Metanephros (tissue), 2 donors: ENCODE measurements around the gene RAP1B. TPM values are rescaled to one million over a fixed set of nuclear protein-coding genes. Genes with fewer than 3 reads are reported as not detected.

Experiments
- small RNA-seq: library from RNA; depleted of rRNA; stranded (forward); fragments of <200 nt; gene quantifications from one replicate; pipeline ENCODE3, GENCODE V24; 2014; ENCODE audit warnings: low replicate concordance
- total RNA-seq: library from RNA; depleted of rRNA; stranded (reverse); fragments of >200 nt; gene quantifications from one replicate; pipeline ENCODE4 v1.2.3, GENCODE V29; 2014

The RAP1B gene
- total RNA-seq = 180 TPM

GRCh38 chr12:68610370-68611093 is at the start of gene RAP1B:
Gene RAP1B, plus strand, starts transcription at chr12:68610899. Its CDS starts 37,826 bp downstream, at chr12:68648725.

GRCh38 chr12:68686595-68687521 is 76.2 kb downstream of the RAP1B start, which contains the start of gene NUP107:
Gene NUP107, plus strand, starts transcription at chr12:68686978. Its CDS starts 88 bp downstream, at chr12:68687066.

Small RNAs within 50 kb of the gene (small RNA-seq; reads per million reads assigned to genes)
- not detected for gene RF00017
- not detected for gene SNORA70G

Other genes starting within 250 kb of the RAP1B start
- 47.2 TPM for gene NUP107, start 76.1 kb downstream of the RAP1B start, total RNA-seq
- gene SLC35E3, start 135.3 kb downstream of the RAP1B start, total RNA-seq = 4.6 TPM
- 58.7 TPM for gene MDM2, start 197.3 kb downstream of the RAP1B start, total RNA-seq